ENCODE results near the gene SMOC2. TPM values are rescaled to one million over a fixed set of nuclear protein-coding genes. Genes with fewer than 3 reads are reported as not detected.

Gene SMOC2
- total RNA-seq (2021; ENCODE audit: unreplicated experiment), result 0.42 TPM
- polyA plus RNA-seq (2012), result not detected in 2 replicates
- percentile 5 among the genes with signal in this experiment for Bru-seq, nascent RNA
- BruChase-seq, experiment 1, labeled RNA remaining after a 6-hour chase, result percentile 1 among the genes with signal in this experiment
- percentile 2 among the genes with signal in this experiment for BruChase-seq, experiment 2, labeled RNA remaining after a 2-hour chase
- long read RNA-seq, result 0 reads

GRCh38 chr6:168440520-168441433 lies at the start of gene SMOC2:
Gene SMOC2, plus strand, starts transcription at chr6:168441184. Its CDS starts 187 bp downstream, at chr6:168441371.
- no peaks in the 10 kb centered on the region for H4K20me1 ChIP-seq (ENCODE audit: insufficient read depth)
- no peaks in the 10 kb centered on the region for H3K79me2 ChIP-seq (ENCODE audit: insufficient read depth, low read length)
- CTCF ChIA-PET, result no interaction called here
- H3K27me3 ChIP-seq (ENCODE audit: insufficient read depth, low read length), result peaks cover 25% of the 10 kb centered on the region
- no peak within 1 kb of the TSS for H3K4me3 ChIP-seq (replicated peaks in 1 of 2; ENCODE audit: low read depth in 1 of 2, low read length in 2 of 2)
- RAD21 ChIA-PET (ENCODE audit: low non-redundant PET in 1 of 2, low total read pairs in 2 of 2, uncharacterized antibody in 2 of 2, unreplicated experiment in 2 of 2), result no interaction called here
- H2AFZ ChIP-seq (ENCODE audit: low read depth, low read length, poor library complexity, severe bottlenecking), result no peak within 1 kb of the TSS
- H3K9me2 ChIP-seq (ENCODE audit: insufficient read depth), result no peaks in the 10 kb centered on the region
- no peaks in the 10 kb centered on the region for H3K4me1 ChIP-seq (ENCODE audit: control insufficient read depth in 1 of 2, insufficient read depth in 2 of 2, low read length in 2 of 2)
- POLR2A ChIA-PET, result no interaction called here
- no peak within 1 kb of the TSS for H3K27ac ChIP-seq (ENCODE audit: low read depth, low read length)
- no TSS peak for BruUV-seq (replicated peaks)
- no peaks in the 10 kb centered on the region for H3K36me3 ChIP-seq (ENCODE audit: control insufficient read depth in 1 of 2, insufficient read depth in 2 of 2, low read length in 2 of 2)
- no peak within 1 kb of the TSS for H3K9ac ChIP-seq (ENCODE audit: low read length)
- TF ChIP-seq YY1 (IDR thresholded peaks at IDR 0.05; ENCODE audit: extremely low read depth, insufficient replicate concordance, low read depth, low read length), result no peak
- TF ChIP-seq MAX (IDR thresholded peaks at IDR 0.05), result no peak
- no peak for TF ChIP-seq CBX3 (IDR thresholded peaks at IDR 0.05; ENCODE audit: low read depth)
- TF ChIP-seq REST (IDR thresholded peaks at IDR 0.05; ENCODE audit: low read depth), result no peak
- TF ChIP-seq, protein P1, sequence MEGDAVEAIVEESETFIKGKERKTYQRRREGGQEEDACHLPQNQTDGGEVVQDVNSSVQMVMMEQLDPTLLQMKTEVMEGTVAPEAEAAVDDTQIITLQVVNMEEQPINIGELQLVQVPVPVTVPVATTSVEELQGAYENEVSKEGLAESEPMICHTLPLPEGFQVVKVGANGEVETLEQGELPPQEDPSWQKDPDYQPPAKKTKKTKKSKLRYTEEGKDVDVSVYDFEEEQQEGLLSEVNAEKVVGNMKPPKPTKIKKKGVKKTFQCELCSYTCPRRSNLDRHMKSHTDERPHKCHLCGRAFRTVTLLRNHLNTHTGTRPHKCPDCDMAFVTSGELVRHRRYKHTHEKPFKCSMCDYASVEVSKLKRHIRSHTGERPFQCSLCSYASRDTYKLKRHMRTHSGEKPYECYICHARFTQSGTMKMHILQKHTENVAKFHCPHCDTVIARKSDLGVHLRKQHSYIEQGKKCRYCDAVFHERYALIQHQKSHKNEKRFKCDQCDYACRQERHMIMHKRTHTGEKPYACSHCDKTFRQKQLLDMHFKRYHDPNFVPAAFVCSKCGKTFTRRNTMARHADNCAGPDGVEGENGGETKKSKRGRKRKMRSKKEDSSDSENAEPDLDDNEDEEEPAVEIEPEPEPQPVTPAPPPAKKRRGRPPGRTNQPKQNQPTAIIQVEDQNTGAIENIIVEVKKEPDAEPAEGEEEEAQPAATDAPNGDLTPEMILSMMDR (IDR thresholded peaks at IDR 0.05 in 2 of 3, conservative IDR thresholded peaks at IDR 0.05 in 1 of 3; ENCODE audit: borderline replicate concordance in 1 of 3, insufficient read depth in 1 of 3, low read depth in 2 of 3, low read length in 2 of 3), result no peak
- no peak for TF ChIP-seq ZFX (IDR thresholded peaks at IDR 0.05)
- TF ChIP-seq SIN3A (IDR thresholded peaks at IDR 0.05; ENCODE audit: low read depth), result no peak
- TF ChIP-seq SP1 (IDR thresholded peaks at IDR 0.05; ENCODE audit: low read depth), result no peak
- TF ChIP-seq RAD21 (IDR thresholded peaks at IDR 0.05; ENCODE audit: low read depth), result no peak
- TF ChIP-seq EZH2phosphoT487 (IDR thresholded peaks at IDR 0.05; ENCODE audit: borderline replicate concordance), result no peak
- TF ChIP-seq POLR2A (IDR thresholded peaks at IDR 0.05; ENCODE audit: borderline replicate concordance, extremely low read depth, insufficient read depth, insufficient read length), result no peak
- TF ChIP-seq SRF (IDR thresholded peaks at IDR 0.05; ENCODE audit: low read depth), result no peak
- TF ChIP-seq, protein P2, sequence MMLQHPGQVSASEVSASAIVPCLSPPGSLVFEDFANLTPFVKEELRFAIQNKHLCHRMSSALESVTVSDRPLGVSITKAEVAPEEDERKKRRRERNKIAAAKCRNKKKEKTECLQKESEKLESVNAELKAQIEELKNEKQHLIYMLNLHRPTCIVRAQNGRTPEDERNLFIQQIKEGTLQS (IDR thresholded peaks at IDR 0.05), result no peak
- TF ChIP-seq CEBPB (IDR thresholded peaks at IDR 0.05; ENCODE audit: low read depth), result no peak
- TF ChIP-seq EGR1 (IDR thresholded peaks at IDR 0.05; ENCODE audit: low read depth), result no peak
- TF ChIP-seq POLR2AphosphoS5 (IDR thresholded peaks at IDR 0.05; ENCODE audit: low read depth, low read length), result no peak
- no peak for TF ChIP-seq JUND (IDR thresholded peaks at IDR 0.05)
- TF ChIP-seq EZH2 (IDR thresholded peaks at IDR 0.05), result no peak
- no peak for TF ChIP-seq TCF7L2 (IDR thresholded peaks at IDR 0.05; ENCODE audit: borderline replicate concordance, extremely low read depth, insufficient read depth, insufficient read length)
- no peak within 1 kb of the TSS for H3K4me2 ChIP-seq (ENCODE audit: low read length)
- H3K9me3 ChIP-seq (ENCODE audit: control insufficient read depth in 1 of 2, insufficient read depth in 1 of 2, low read depth in 1 of 2, low read length in 2 of 2), result no peaks in the 10 kb centered on the region
- intact Hi-C loops (cut with micrococcal nuclease), result no loop called here
- ATAC-seq, result no peak
- no peak for DNase-seq (ENCODE audit: low read depth, low spot score)
